GM23338 (cell line): ENCODE results near the gene SLC25A26. TPM values are rescaled to one million over a fixed set of nuclear protein-coding genes. Genes with fewer than 3 reads are reported as not detected.

ENCODE experiments used
- ATAC-seq: fragments of 200-7000 bp; cut with Tn5 transposase; 3 replicates; pipeline ENCODE4 v1.9.1; 2020
- DNase-seq: peaks from one replicate; pipeline ENCODE4 v3.0.0-alpha.2; 2015; ENCODE audit warnings: low spot score
- H2AFZ ChIP-seq: fragments of 200-600 bp; sonication (generic); 2 replicates; pipeline ENCODE4 v1.8.0; 2016; ENCODE audit warnings: antibody characterized with exemption, mild to moderate bottlenecking, moderate library complexity
- H3F3A ChIP-seq: fragments of 200-600 bp; sonication (generic); replicated peaks from 2 replicates; pipeline ENCODE4 v1.8.0; 2017; ENCODE audit warnings: antibody characterized with exemption, mixed run types, low read depth
- H3K27ac ChIP-seq: fragments of 200-600 bp; sonication (generic); 2 replicates; pipeline ENCODE4 v1.6.1; 2016; ENCODE audit warnings: low read depth
- H3K27me3 ChIP-seq: fragments of 200-600 bp; sonication (generic); 2 replicates; pipeline ENCODE4 v1.8.0; 2016; ENCODE audit warnings: mild to moderate bottlenecking, mixed run types, moderate library complexity; ENCODE audit not compliant: insufficient read depth
- H3K36me3 ChIP-seq: fragments of 200-600 bp; sonication (generic); 2 replicates; pipeline ENCODE4 v1.8.0; 2016; ENCODE audit warnings: mild to moderate bottlenecking; ENCODE audit not compliant: insufficient read depth
- H3K4me1 ChIP-seq: fragments of 200-600 bp; sonication (generic); 2 replicates; pipeline ENCODE4 v1.8.0; 2016; ENCODE audit warnings: mild to moderate bottlenecking, moderate library complexity; ENCODE audit not compliant: insufficient read depth
- H3K4me2 ChIP-seq: fragments of 200-600 bp; sonication (generic); 2 replicates; pipeline ENCODE4 v1.7.1; 2017; ENCODE audit warnings: mixed run types
- H3K4me3 ChIP-seq: fragments of 200-600 bp; sonication (generic); 2 replicates; pipeline ENCODE4 v1.6.1; 2016; ENCODE audit warnings: mixed run types
- H3K79me2 ChIP-seq: fragments of 200-600 bp; sonication (generic); replicated peaks from 2 replicates; pipeline ENCODE4 v1.8.0; 2017; ENCODE audit warnings: mild to moderate bottlenecking; ENCODE audit not compliant: insufficient read depth
- H3K9me2 ChIP-seq: fragments of 200-600 bp; sonication (generic); 2 replicates; pipeline ENCODE4 v1.8.0; 2017; ENCODE audit not compliant: insufficient read depth
- H4K20me1 ChIP-seq: fragments of 200-600 bp; sonication (generic); replicated peaks from 2 replicates; pipeline ENCODE4 v1.8.0; 2017; ENCODE audit warnings: mild to moderate bottlenecking; ENCODE audit not compliant: insufficient read depth
- H3K27ac Mint-ChIP-seq: 2 replicates; pipeline ENCODE4 v1.8.0; 2020; ENCODE audit warnings: inconsistent platforms, mild to moderate bottlenecking, moderate library complexity, mixed read lengths
- H3K27me3 Mint-ChIP-seq: 3 replicates; pipeline ENCODE4 v1.8.0; 2022; ENCODE audit warnings: low read depth, mild to moderate bottlenecking, moderate library complexity, mixed read lengths, inconsistent platforms; ENCODE audit not compliant: insufficient read depth, poor library complexity
- H3K36me3 Mint-ChIP-seq: 3 replicates; pipeline ENCODE4 v1.8.0; 2021; ENCODE audit warnings: low read depth, mild to moderate bottlenecking, inconsistent platforms, moderate library complexity, mixed read lengths
- H3K4me1 Mint-ChIP-seq: 3 replicates; pipeline ENCODE4 v1.8.0; 2020; ENCODE audit warnings: mild to moderate bottlenecking, inconsistent platforms, mixed read lengths
- H3K4me3 Mint-ChIP-seq: 3 replicates; pipeline ENCODE4 v1.8.0; 2021; ENCODE audit warnings: moderate library complexity, mild to moderate bottlenecking, inconsistent platforms, mixed read lengths
- H3K9me3 Mint-ChIP-seq: 3 replicates; pipeline ENCODE4 v1.8.0; 2020; ENCODE audit warnings: moderate library complexity, mild to moderate bottlenecking, inconsistent platforms, mixed read lengths
- JUNB ChIP-seq: IDR thresholded peaks from one replicate; pipeline ENCODE4 v1.6.1; 2016; ENCODE audit warnings: antibody characterized with exemption; ENCODE audit not compliant: unreplicated experiment
- NANOG ChIP-seq: IDR thresholded peaks from 2 replicates; pipeline ENCODE4 v1.6.1; 2016; ENCODE audit warnings: antibody characterized with exemption, borderline replicate concordance
- POLR2AphosphoS5 ChIP-seq: IDR thresholded peaks from 2 replicates; pipeline ENCODE4 v1.6.1; 2016; ENCODE audit warnings: antibody characterized with exemption, low read depth
- STAT1 ChIP-seq: IDR thresholded peaks from one replicate; pipeline ENCODE4 v1.6.1; 2016; ENCODE audit warnings: antibody characterized with exemption; ENCODE audit not compliant: unreplicated experiment
- polyA plus RNA-seq: library from polyadenylated mRNA; unstranded; fragments of >200 nt; fragmentation: Nextera tagmentation; extraction: Ambion mirVana; gene quantifications from 2 replicates; pipeline ENCODE4 v1.2.1, GENCODE V29; 2016
- total RNA-seq: library from RNA; depleted of rRNA; stranded (reverse); fragments of >200 nt; shearing (Covaris generic); gene quantifications from 2 replicates; pipeline ENCODE4 v1.2.3, GENCODE V29; 2014
- TF ChIP-seq, protein P1 (sequence below): fragments of 250-450 bp; sonication (Bioruptor Pico); IDR thresholded peaks from 2 replicates; pipeline ENCODE4 v1.5.0; 2020; ENCODE audit warnings: mild to moderate bottlenecking, moderate library complexity

SLC25A26 gene
- total and polyA plus RNA-seq, 2 experiments from 2014 or later = 24.8 to 40.2 TPM

DNA sequence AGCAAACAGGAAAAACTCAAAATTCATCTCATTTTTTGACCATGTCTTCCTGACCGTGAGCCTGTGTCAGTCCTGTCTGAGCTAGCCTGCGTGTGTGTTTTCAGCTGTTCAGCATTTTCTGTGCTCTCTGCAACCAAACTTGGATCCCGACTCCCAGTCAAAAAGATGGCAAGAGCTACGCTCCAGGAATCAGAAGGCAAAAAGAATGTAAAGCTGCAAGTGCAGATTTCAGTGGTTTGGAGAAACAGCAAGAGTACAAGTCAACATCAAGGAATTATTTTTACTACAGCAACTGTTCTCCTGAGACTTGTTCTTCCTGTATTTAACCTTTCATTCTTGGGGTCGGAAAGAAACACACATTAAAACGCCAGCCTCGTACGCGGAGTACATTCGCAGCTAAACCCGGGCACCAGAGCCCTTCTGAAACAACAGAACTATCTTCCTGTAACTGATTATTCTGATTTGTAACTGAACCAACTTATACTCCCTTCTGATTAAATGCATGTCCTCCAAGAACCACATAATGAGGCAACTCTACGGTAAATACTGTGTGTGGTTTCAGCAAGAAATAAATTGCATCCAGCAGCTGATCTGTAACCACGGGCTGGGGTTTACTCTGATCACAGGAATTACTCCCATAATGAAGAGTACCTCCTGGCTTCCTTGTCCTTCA lies 172.7 kb downstream of the SLC25A26 start:
- no peak for TF ChIP-seq NANOG
- TF ChIP-seq JUNB = no peak
- TF ChIP-seq STAT1 = no peak
- no peak for TF ChIP-seq POLR2AphosphoS5
- TF ChIP-seq, protein P1, sequence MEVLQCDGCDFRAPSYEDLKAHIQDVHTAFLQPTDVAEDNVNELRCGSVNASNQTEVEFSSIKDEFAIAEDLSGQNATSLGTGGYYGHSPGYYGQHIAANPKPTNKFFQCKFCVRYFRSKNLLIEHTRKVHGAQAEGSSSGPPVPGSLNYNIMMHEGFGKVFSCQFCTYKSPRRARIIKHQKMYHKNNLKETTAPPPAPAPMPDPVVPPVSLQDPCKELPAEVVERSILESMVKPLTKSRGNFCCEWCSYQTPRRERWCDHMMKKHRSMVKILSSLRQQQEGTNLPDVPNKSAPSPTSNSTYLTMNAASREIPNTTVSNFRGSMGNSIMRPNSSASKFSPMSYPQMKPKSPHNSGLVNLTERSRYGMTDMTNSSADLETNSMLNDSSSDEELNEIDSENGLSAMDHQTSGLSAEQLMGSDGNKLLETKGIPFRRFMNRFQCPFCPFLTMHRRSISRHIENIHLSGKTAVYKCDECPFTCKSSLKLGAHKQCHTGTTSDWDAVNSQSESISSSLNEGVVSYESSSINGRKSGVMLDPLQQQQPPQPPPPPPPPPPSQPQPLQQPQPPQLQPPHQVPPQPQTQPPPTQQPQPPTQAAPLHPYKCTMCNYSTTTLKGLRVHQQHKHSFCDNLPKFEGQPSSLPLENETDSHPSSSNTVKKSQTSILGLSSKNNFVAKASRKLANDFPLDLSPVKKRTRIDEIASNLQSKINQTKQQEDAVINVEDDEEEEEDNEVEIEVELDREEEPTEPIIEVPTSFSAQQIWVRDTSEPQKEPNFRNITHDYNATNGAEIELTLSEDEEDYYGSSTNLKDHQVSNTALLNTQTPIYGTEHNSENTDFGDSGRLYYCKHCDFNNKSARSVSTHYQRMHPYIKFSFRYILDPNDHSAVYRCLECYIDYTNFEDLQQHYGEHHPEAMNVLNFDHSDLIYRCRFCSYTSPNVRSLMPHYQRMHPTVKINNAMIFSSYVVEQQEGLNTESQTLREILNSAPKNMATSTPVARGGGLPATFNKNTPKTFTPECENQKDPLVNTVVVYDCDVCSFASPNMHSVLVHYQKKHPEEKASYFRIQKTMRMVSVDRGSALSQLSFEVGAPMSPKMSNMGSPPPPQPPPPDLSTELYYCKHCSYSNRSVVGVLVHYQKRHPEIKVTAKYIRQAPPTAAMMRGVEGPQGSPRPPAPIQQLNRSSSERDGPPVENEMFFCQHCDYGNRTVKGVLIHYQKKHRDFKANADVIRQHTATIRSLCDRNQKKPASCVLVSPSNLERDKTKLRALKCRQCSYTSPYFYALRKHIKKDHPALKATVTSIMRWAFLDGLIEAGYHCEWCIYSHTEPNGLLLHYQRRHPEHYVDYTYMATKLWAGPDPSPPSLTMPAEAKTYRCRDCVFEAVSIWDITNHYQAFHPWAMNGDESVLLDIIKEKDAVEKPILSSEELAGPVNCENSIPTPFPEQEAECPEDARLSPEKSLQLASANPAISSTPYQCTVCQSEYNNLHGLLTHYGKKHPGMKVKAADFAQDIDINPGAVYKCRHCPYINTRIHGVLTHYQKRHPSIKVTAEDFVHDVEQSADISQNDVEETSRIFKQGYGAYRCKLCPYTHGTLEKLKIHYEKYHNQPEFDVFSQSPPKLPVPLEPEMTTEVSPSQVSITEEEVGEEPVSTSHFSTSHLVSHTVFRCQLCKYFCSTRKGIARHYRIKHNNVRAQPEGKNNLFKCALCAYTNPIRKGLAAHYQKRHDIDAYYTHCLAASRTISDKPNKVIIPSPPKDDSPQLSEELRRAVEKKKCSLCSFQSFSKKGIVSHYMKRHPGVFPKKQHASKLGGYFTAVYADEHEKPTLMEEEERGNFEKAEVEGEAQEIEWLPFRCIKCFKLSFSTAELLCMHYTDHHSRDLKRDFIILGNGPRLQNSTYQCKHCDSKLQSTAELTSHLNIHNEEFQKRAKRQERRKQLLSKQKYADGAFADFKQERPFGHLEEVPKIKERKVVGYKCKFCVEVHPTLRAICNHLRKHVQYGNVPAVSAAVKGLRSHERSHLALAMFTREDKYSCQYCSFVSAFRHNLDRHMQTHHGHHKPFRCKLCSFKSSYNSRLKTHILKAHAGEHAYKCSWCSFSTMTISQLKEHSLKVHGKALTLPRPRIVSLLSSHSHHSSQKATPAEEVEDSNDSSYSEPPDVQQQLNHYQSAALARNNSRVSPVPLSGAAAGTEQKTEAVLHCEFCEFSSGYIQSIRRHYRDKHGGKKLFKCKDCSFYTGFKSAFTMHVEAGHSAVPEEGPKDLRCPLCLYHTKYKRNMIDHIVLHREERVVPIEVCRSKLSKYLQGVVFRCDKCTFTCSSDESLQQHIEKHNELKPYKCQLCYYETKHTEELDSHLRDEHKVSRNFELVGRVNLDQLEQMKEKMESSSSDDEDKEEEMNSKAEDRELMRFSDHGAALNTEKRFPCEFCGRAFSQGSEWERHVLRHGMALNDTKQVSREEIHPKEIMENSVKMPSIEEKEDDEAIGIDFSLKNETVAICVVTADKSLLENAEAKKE (CRISPR knock-in tag) = no peak
- no peaks in the 10 kb centered on the region for H3F3A ChIP-seq
- peaks cover 9% of the 10 kb centered on the region for H4K20me1 ChIP-seq
- peaks cover 17% of the 10 kb centered on the region for H3K79me2 ChIP-seq
- H3K4me1 ChIP-seq = no peaks in the 10 kb centered on the region
- Mint-ChIP-seq H3K27ac (no peak overlapping the region), H3K4me1 (peaks cover 15% of the 10 kb centered on the region), H3K27me3 (peaks cover 22% of the 10 kb centered on the region), H3K4me3 (no peak overlapping the region), H3K9me3 (no peaks in the 10 kb centered on the region), H3K36me3 (peaks cover 73% of the 10 kb centered on the region)
- no peak overlapping the region for H3K4me3 ChIP-seq
- peaks cover 51% of the 10 kb centered on the region for H3K36me3 ChIP-seq
- 0 out of 2 replicates have a peak overlapping the region, but pooled peaks have one; percentile 39 for H3K27ac ChIP-seq
- no peaks in the 10 kb centered on the region for H3K27me3 ChIP-seq
- H3K4me2 ChIP-seq = no peak overlapping the region
- no peak for ATAC-seq
- no peak overlapping the region for H2AFZ ChIP-seq
- DNase-seq = no peak
- no peaks in the 10 kb centered on the region for H3K9me2 ChIP-seq
